ENCODE measurements around the gene RBM12. TPM values are rescaled to one million over a fixed set of nuclear protein-coding genes. Genes with fewer than 3 reads are reported as not detected.
"Not testable (repeated sequence)": the region's sequence is repeated elsewhere in the genome, so short reads cannot be mapped to it uniquely, and the experiment has no call there.

Gene RBM12
- total and polyA plus RNA-seq, 4 donors, result 50.2 to 73.9 (median 66.1) TPM

- H3K36me3 ChIP-seq (ENCODE audit: control insufficient read depth, insufficient read depth, low read length), result peaks cover 26% of the 10 kb centered on the region
- H3K4me3 ChIP-seq (ENCODE audit: low read depth, low read length); DNase-seq (ENCODE audit: low read depth in 4 of 6, low spot score in 6 of 6); H3K27me3 ChIP-seq (ENCODE audit: control insufficient read depth, insufficient read depth, low read length); H3K9me3 ChIP-seq (ENCODE audit: control insufficient read depth, insufficient read depth, low read length); H3K4me1 ChIP-seq (ENCODE audit: control insufficient read depth, insufficient read depth, low read length); H3K27ac ChIP-seq (ENCODE audit: low read depth, low read length): not testable (repeated sequence)
- WGBS (ENCODE audit: insufficient coverage), result 95% methylated on average over 5 of the region's 17 CpGs
These were observed 42.2 kb upstream of the RBM12 start for GRCh38 chr20:35706591-35707529.

- DNase-seq (ENCODE audit: low read depth in 4 of 6, low spot score in 6 of 6); H3K27ac ChIP-seq (ENCODE audit: low read depth, low read length); H3K4me3 ChIP-seq (ENCODE audit: low read depth, low read length); H3K9me3 ChIP-seq (ENCODE audit: control insufficient read depth, insufficient read depth, low read length); H3K27me3 ChIP-seq (ENCODE audit: control insufficient read depth, insufficient read depth, low read length); H3K4me1 ChIP-seq (ENCODE audit: control insufficient read depth, insufficient read depth, low read length): not testable (repeated sequence)
- peaks cover 29% of the 10 kb centered on the region for H3K36me3 ChIP-seq (ENCODE audit: control insufficient read depth, insufficient read depth, low read length)
- WGBS (ENCODE audit: insufficient coverage), result 96% methylated on average over 4 of the region's 11 CpGs
These were observed 41.2 kb upstream of the RBM12 start for GRCh38 chr20:35705894-35706293.

GRCh38 chr20:35704514-35705261 is 40.0 kb upstream of the RBM12 start:
- no peak overlapping the region for H3K27ac ChIP-seq (ENCODE audit: low read depth, low read length)
- peaks cover 29% of the 10 kb centered on the region for H3K36me3 ChIP-seq (ENCODE audit: control insufficient read depth, insufficient read depth, low read length)
- no peak overlapping the region for H3K4me3 ChIP-seq (ENCODE audit: low read depth, low read length)
- DNase-seq (ENCODE audit: low read depth in 4 of 6, low spot score in 6 of 6), result no peak
- H3K27me3 ChIP-seq (ENCODE audit: control insufficient read depth, insufficient read depth, low read length), result no peaks in the 10 kb centered on the region
- WGBS (ENCODE audit: insufficient coverage), result no CpG with 5 or more reads among the region's 5 CpGs
- H3K4me1 ChIP-seq (ENCODE audit: control insufficient read depth, insufficient read depth, low read length), result peaks cover under 1% of the 10 kb centered on the region
- no peaks in the 10 kb centered on the region for H3K9me3 ChIP-seq (ENCODE audit: control insufficient read depth, insufficient read depth, low read length)

DNA sequence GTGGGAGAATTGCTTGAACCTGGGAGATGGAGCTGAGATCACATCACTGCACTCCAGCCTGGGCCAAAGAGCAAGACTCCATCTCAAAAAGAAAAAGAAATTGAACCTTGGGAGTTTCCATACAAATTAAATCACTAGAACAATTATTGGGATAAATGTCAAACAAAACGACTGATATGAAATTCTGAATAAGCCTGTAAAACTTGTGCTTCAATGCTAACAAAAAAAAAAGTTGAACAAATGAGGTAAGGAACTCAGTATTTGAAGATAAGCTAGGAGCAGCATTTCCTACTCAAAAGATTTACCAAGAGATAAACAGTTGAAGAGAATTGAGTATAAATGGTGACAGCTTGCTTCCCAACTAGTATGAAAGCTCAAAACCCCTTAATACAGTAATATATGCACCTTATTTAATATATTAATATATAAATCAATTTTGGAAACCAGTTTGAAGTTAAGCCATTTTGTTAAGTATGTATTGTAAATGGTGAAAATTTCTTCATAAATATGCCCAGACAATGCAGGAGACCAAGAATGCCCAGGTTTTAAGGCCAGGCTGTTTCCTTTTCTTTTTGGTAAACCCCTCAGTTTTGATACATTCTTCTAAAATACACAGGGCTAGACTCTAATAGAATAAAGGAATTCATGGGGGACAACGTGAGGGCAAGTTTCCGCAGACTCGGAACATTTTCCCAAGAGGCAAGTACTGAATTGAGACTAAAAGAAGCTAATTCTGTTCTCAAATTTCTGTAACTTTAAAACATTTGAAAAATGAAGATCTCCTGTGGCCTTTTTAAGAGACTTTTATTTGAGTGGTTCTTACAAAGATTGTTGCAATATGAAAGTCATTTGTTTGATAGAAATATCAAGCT is 38.4 kb upstream of the RBM12 start:
- peaks cover 32% of the 10 kb centered on the region for H3K36me3 ChIP-seq (ENCODE audit: control insufficient read depth, insufficient read depth, low read length)
- H3K27me3 ChIP-seq (ENCODE audit: control insufficient read depth, insufficient read depth, low read length), result no peaks in the 10 kb centered on the region
- H3K9me3 ChIP-seq (ENCODE audit: control insufficient read depth, insufficient read depth, low read length), result no peaks in the 10 kb centered on the region
- H3K27ac ChIP-seq (ENCODE audit: low read depth, low read length), result no peak overlapping the region
- H3K4me1 ChIP-seq (ENCODE audit: control insufficient read depth, insufficient read depth, low read length), result peaks cover 9% of the 10 kb centered on the region
- H3K4me3 ChIP-seq (ENCODE audit: low read depth, low read length), result no peak overlapping the region
- no peak for DNase-seq (ENCODE audit: low read depth in 4 of 6, low spot score in 6 of 6)
- WGBS (ENCODE audit: insufficient coverage), result no CpG with 5 or more reads among the region's 4 CpGs

GRCh38 chr20:35702051-35702823 is 37.5 kb upstream of the RBM12 start:
- WGBS (ENCODE audit: insufficient coverage), result 90% methylated on average over 8 of the region's 12 CpGs
- H3K4me3 ChIP-seq (ENCODE audit: low read depth, low read length), result no peak overlapping the region
- peaks cover 32% of the 10 kb centered on the region for H3K36me3 ChIP-seq (ENCODE audit: control insufficient read depth, insufficient read depth, low read length)

DNA sequence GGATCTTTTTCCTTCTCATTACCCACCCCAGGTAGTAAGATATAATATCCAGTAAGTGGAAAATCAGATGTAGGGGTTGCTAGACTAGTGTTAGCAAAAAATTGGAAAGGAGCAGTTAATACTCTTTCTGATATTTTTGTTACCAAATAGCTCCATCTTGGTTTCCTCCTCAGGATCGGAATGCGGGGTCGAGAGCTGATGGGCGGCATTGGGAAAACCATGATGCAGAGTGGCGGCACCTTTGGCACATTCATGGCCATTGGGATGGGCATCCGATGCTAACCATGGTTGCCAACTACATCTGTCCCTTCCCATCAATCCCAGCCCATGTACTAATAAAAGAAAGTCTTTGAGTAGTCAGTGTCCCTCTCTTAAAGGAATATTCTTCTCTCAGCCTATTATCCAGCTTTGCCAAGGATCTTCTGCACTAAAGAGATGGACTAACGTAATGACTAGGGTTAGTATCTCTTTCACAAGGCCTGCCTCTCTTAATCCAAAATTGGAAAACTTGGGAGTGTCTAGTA is 36.0 kb upstream of the RBM12 start:
- H3K4me1 ChIP-seq (ENCODE audit: control insufficient read depth, insufficient read depth, low read length), result peaks cover 10% of the 10 kb centered on the region
- no peaks in the 10 kb centered on the region for H3K27me3 ChIP-seq (ENCODE audit: control insufficient read depth, insufficient read depth, low read length)
- no peak for DNase-seq (ENCODE audit: low read depth in 4 of 6, low spot score in 6 of 6)
- no peaks in the 10 kb centered on the region for H3K9me3 ChIP-seq (ENCODE audit: control insufficient read depth, insufficient read depth, low read length)
- H3K36me3 ChIP-seq (ENCODE audit: control insufficient read depth, insufficient read depth, low read length), result peaks cover 29% of the 10 kb centered on the region
- WGBS (ENCODE audit: insufficient coverage), result no CpG with 5 or more reads among the region's 7 CpGs
- H3K27ac ChIP-seq (ENCODE audit: low read depth, low read length), result no peak overlapping the region
- H3K4me3 ChIP-seq (ENCODE audit: low read depth, low read length), result peak overlapping the region; percentile 76

More at GRCh38 chr20:35702051-35702823, 37.5 kb upstream of the RBM12 start:
- Histone ChIP-seq H3K27me3 (ENCODE audit: control insufficient read depth, insufficient read depth, low read length) (no peaks in the 10 kb centered on the region), H3K27ac (ENCODE audit: low read depth, low read length) (no peak overlapping the region), H3K4me1 (ENCODE audit: control insufficient read depth, insufficient read depth, low read length) (peaks cover 10% of the 10 kb centered on the region), H3K9me3 (ENCODE audit: control insufficient read depth, insufficient read depth, low read length) (no peaks in the 10 kb centered on the region)
- DNase-seq (ENCODE audit: low read depth in 4 of 6, low spot score in 6 of 6), result no peak

- no peaks in the 10 kb centered on the region for H3K27me3 ChIP-seq (ENCODE audit: control insufficient read depth, insufficient read depth, low read length)
- peak overlapping the region; percentile 91 for H3K27ac ChIP-seq (ENCODE audit: low read depth, low read length)
- DNase-seq (ENCODE audit: low read depth in 4 of 6, low spot score in 6 of 6), result peak in 1 of 6 donors; percentile 17
- H3K9me3 ChIP-seq (ENCODE audit: control insufficient read depth, insufficient read depth, low read length), result no peaks in the 10 kb centered on the region
- H3K36me3 ChIP-seq (ENCODE audit: control insufficient read depth, insufficient read depth, low read length), result peaks cover 29% of the 10 kb centered on the region
- peaks cover 10% of the 10 kb centered on the region for H3K4me1 ChIP-seq (ENCODE audit: control insufficient read depth, insufficient read depth, low read length)
- WGBS (ENCODE audit: insufficient coverage), result no CpG with 5 or more reads among the region's 6 CpGs
- H3K4me3 ChIP-seq (ENCODE audit: low read depth, low read length), result peak overlapping the region; percentile 76
These were observed 35.4 kb upstream of the RBM12 start for GRCh38 chr20:35699957-35700624.

GRCh38 chr20:35699127-35699956 is 34.6 kb upstream of the RBM12 start, which contains the start of the genes NFS1 and ROMO1:
Gene NFS1, minus strand, starts transcription at chr20:35699352. Its CDS starts 64 bp downstream, at chr20:35699288.
Gene ROMO1, plus strand, starts transcription at chr20:35699405. Its CDS starts 228 bp downstream, at chr20:35699633.
- Histone ChIP-seq H3K4me3 (ENCODE audit: low read depth, low read length) (peak within 1 kb of the TSS; percentile 76), H3K36me3 (ENCODE audit: control insufficient read depth, insufficient read depth, low read length) (peaks cover 31% of the 10 kb centered on the region)
- 0% methylated on average over 75 of the region's 81 CpGs for WGBS (ENCODE audit: insufficient coverage)

More at GRCh38 chr20:35699127-35699956, 34.6 kb upstream of the RBM12 start, which contains the start of the genes NFS1 and ROMO1:
- peak; percentile 74 to 97 (median 84) for DNase-seq (ENCODE audit: low read depth in 4 of 6, low spot score in 6 of 6)
- Histone ChIP-seq H3K4me1 (ENCODE audit: control insufficient read depth, insufficient read depth, low read length) (peaks cover 10% of the 10 kb centered on the region), H3K27ac (ENCODE audit: low read depth, low read length) (peak within 1 kb of the TSS; percentile 91), H3K9me3 (ENCODE audit: control insufficient read depth, insufficient read depth, low read length) (no peaks in the 10 kb centered on the region), H3K27me3 (ENCODE audit: control insufficient read depth, insufficient read depth, low read length) (no peaks in the 10 kb centered on the region)
